SK-N-SH treated with all-trans-retinoic acid at 6 μM for 48 hours (cell line): Measurements from ENCODE around the gene LONP1.
A peak's percentile ranks its signal among the peaks of the same experiment; 100 is the strongest.

ENCODE experiments used
- ATAC-seq: fragments of 200-7000 bp; cut with Tn5 transposase; 3 replicates; pipeline ENCODE4 v1.9.1; 2020; ENCODE audit warnings: mild to moderate bottlenecking, moderate library complexity
- ARNTL ChIP-seq: fragments of 450-650 bp; formaldehyde crosslinking; IDR thresholded peaks from 2 replicates; pipeline ENCODE4 v1.5.0; 2020; ENCODE audit warnings: low read depth, mild to moderate bottlenecking, moderate library complexity, borderline replicate concordance
- BACH2 ChIP-seq: fragments of 250-450 bp; sonication (Bioruptor Pico); IDR thresholded peaks from 2 replicates; pipeline ENCODE4 v1.9.0; 2021; ENCODE audit warnings: mild to moderate bottlenecking, borderline replicate concordance
- CSDC2 ChIP-seq: fragments of 250-450 bp; sonication (Bioruptor Pico); IDR thresholded peaks from 2 replicates; pipeline ENCODE4 v1.5.0; 2020; ENCODE audit warnings: mild to moderate bottlenecking, moderate library complexity
- ESRRG ChIP-seq: fragments of 250-450 bp; sonication (Bioruptor Pico); IDR thresholded peaks from 2 replicates; pipeline ENCODE4 v1.6.1; 2021; ENCODE audit warnings: mild to moderate bottlenecking
- GLIS3 ChIP-seq: fragments of 250-450 bp; sonication (Bioruptor Pico); IDR thresholded peaks from 2 replicates; pipeline ENCODE4 v1.5.0; 2020; ENCODE audit warnings: mild to moderate bottlenecking, moderate library complexity
- PPARA ChIP-seq: fragments of 250-450 bp; sonication (Bioruptor Pico); IDR thresholded peaks from 2 replicates; pipeline ENCODE4 v1.5.0; 2020; ENCODE audit warnings: mild to moderate bottlenecking, borderline replicate concordance
- RARB ChIP-seq: fragments of 250-450 bp; sonication (Bioruptor Pico); IDR thresholded peaks from 2 replicates; pipeline ENCODE4 v1.8.0; 2021; ENCODE audit warnings: mild to moderate bottlenecking, moderate library complexity
- SNAI2 ChIP-seq: fragments of 250-450 bp; sonication (Bioruptor Pico); IDR thresholded peaks from 2 replicates; pipeline ENCODE4 v1.5.0; 2020; ENCODE audit warnings: mild to moderate bottlenecking, moderate library complexity
- TCF4 ChIP-seq: fragments of 250-450 bp; sonication (Bioruptor Pico); IDR thresholded peaks from 2 replicates; pipeline ENCODE4 v1.8.0; 2021; ENCODE audit warnings: mild to moderate bottlenecking, moderate library complexity, borderline replicate concordance
- ZFP3 ChIP-seq: fragments of 250-450 bp; sonication (Bioruptor Pico); IDR thresholded peaks from 2 replicates; pipeline ENCODE4 v1.5.0; 2020; ENCODE audit warnings: mild to moderate bottlenecking, moderate library complexity
- ZFP30 ChIP-seq: fragments of 450-650 bp; formaldehyde crosslinking; IDR thresholded peaks from 2 replicates; pipeline ENCODE4 v1.5.0; 2022; ENCODE audit warnings: mild to moderate bottlenecking, moderate library complexity
- ZNF70 ChIP-seq: fragments of 450-650 bp; formaldehyde crosslinking; IDR thresholded peaks from 2 replicates; pipeline ENCODE4 v1.5.0; 2020; ENCODE audit warnings: mild to moderate bottlenecking, moderate library complexity
- ZNF8 ChIP-seq: fragments of 450-650 bp; formaldehyde crosslinking; IDR thresholded peaks from 2 replicates; pipeline ENCODE4 v1.5.0; 2020; ENCODE audit warnings: mild to moderate bottlenecking, moderate library complexity
- TF ChIP-seq, protein P1 (sequence below): fragments of 250-450 bp; sonication (Bioruptor Pico); IDR thresholded peaks from 2 replicates; pipeline ENCODE4 v1.8.0; 2021; ENCODE audit warnings: low read depth, mild to moderate bottlenecking, moderate library complexity, borderline replicate concordance
- TF ChIP-seq, protein P2 (sequence below): fragments of 250-450 bp; sonication (Bioruptor Pico); IDR thresholded peaks from 2 replicates; pipeline ENCODE4 v1.5.1; 2020; ENCODE audit warnings: low read depth, mild to moderate bottlenecking, moderate library complexity
- TF ChIP-seq, protein P3 (sequence below): fragments of 250-450 bp; sonication (Bioruptor Pico); IDR thresholded peaks from 2 replicates; pipeline ENCODE4 v1.8.0; 2020; ENCODE audit warnings: mild to moderate bottlenecking, moderate library complexity, borderline replicate concordance
- TF ChIP-seq, protein P4 (sequence below): fragments of 250-450 bp; sonication (Bioruptor Pico); IDR thresholded peaks from 2 replicates; pipeline ENCODE4 v1.5.1; 2021; ENCODE audit warnings: mild to moderate bottlenecking, moderate library complexity

LONP1 gene

DNA sequence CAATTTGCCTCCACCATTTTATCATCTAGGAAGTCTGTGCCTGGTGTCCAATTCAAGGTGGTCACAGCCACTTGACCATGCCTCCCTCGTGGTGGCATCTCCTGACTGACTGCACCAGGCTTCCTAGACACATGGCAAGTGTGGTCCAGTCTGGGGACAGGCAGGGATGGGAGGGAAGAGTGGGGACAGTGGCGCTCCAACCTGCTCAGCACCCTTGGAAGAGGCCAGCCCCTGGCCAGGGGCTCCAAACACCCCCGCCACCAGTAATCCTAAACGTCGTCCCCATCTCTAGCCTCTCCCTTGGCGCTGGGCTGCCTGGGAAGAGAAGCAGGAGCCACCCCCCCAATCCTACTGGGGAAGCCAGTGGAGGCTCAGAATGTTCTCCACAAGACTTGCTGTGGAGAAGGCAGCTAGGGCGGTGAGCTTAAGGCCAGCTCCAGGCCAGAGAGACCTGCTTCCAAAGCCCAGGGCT is 27.2 kb downstream of the LONP1 start (continued):
- TF ChIP-seq, protein P1, sequence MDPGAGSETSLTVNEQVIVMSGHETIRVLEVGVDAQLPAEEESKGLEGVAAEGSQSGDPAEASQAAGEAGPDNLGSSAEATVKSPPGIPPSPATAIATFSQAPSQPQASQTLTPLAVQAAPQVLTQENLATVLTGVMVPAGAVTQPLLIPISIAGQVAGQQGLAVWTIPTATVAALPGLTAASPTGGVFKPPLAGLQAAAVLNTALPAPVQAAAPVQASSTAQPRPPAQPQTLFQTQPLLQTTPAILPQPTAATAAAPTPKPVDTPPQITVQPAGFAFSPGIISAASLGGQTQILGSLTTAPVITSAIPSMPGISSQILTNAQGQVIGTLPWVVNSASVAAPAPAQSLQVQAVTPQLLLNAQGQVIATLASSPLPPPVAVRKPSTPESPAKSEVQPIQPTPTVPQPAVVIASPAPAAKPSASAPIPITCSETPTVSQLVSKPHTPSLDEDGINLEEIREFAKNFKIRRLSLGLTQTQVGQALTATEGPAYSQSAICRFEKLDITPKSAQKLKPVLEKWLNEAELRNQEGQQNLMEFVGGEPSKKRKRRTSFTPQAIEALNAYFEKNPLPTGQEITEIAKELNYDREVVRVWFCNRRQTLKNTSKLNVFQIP, result no peak
- no peak for TF ChIP-seq PPARA (CRISPR knock-in tag)
- TF ChIP-seq, protein P2, sequence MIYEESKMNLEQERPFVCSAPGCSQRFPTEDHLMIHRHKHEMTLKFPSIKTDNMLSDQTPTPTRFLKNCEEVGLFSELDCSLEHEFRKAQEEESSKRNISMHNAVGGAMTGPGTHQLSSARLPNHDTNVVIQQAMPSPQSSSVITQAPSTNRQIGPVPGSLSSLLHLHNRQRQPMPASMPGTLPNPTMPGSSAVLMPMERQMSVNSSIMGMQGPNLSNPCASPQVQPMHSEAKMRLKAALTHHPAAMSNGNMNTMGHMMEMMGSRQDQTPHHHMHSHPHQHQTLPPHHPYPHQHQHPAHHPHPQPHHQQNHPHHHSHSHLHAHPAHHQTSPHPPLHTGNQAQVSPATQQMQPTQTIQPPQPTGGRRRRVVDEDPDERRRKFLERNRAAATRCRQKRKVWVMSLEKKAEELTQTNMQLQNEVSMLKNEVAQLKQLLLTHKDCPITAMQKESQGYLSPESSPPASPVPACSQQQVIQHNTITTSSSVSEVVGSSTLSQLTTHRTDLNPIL (CRISPR knock-in tag), result no peak

DNA sequence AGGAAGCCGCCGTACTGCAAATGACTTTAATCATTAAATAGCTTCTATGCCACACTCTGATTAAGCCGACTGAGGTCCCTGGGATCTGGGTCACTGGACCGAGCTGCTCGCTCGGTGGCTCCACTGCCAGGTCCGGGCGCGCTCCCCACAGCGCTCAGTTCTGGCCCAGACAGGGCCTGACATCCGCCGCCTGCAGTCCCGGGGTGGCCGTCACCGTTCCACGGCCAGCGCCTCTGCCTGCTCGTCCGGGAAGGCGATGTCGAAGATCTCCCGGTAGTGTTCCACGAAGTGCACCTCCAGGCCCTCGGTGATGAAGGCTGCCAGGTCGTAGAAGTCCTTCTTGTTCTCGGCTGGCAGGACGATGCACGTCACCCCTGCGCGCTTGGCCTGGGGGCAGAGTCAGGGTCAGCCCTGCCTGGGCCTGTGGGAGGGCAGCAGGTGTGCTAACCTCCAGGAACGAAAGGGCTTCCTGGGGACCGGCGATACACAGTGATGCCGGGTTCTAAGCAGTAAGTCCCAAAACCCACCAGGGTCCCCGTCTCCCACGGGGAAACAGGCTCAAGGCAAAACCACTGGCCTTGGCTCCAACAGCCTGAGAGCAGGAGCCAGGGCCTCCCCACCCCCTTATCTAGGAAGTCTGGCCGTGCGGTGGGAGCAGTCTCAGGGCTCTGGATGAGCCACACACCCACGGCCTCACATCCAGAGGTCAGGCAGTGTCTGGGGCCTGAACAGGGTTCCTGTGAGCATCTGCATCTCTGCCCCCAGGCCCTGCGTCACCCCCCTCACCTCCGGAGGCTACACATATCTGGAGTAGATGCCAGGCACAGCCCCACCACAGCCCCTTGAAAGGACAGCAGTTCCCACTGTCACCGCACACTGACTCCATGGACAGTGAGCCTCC is 27.9 kb downstream of the LONP1 start:
- ATAC-seq, result no peak
- TF ChIP-seq BACH2 (no peak), GLIS3 (CRISPR knock-in tag) (no peak), ZNF70 (CRISPR knock-in tag) (no peak), ZNF8 (CRISPR knock-in tag) (no peak), ESRRG (no peak), ARNTL (CRISPR knock-in tag) (no peak), TCF4 (no peak), ZFP3 (CRISPR knock-in tag) (no peak)
- TF ChIP-seq, protein P3, sequence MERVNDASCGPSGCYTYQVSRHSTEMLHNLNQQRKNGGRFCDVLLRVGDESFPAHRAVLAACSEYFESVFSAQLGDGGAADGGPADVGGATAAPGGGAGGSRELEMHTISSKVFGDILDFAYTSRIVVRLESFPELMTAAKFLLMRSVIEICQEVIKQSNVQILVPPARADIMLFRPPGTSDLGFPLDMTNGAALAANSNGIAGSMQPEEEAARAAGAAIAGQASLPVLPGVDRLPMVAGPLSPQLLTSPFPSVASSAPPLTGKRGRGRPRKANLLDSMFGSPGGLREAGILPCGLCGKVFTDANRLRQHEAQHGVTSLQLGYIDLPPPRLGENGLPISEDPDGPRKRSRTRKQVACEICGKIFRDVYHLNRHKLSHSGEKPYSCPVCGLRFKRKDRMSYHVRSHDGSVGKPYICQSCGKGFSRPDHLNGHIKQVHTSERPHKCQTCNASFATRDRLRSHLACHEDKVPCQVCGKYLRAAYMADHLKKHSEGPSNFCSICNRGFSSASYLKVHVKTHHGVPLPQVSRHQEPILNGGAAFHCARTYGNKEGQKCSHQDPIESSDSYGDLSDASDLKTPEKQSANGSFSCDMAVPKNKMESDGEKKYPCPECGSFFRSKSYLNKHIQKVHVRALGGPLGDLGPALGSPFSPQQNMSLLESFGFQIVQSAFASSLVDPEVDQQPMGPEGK (CRISPR knock-in tag), result no peak

DNA sequence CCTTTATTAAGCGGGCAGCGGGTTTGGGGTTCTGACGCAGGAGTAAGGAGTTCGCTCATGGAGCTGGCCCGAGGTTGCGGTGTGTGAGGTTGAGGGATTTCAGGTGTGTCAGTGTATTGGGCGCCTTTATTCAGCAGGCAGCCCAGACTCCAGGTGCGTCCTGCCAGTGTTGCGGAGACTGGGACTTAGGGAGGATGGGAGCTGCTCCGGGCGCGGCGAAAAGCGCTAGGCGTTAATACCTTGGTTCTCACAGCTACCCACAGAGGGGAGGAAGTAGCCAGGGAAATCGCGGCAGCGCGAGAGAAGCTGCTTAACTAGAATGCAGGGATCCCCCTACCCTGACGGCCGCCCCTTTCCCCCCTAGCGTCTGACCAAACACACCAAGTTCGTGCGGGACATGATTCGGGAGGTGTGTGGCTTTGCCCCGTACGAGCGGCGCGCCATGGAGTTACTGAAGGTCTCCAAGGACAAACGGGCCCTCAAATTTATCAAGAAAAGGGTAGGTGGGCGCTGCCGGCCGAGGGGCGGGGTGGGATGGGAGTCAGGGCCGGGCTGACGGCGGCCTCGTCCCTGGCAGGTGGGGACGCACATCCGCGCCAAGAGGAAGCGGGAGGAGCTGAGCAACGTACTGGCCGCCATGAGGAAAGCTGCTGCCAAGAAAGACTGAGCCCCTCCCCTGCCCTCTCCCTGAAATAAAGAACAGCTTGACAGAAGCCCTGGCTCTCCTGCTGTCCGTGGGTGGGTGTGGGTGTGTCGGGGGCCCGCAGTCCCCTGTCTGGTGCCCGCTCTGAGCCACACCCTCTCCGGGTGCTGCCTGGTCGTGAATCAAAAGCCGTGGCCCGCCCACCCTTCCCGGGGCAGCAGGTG is 28.8 kb downstream of the LONP1 start:
- ATAC-seq, result peak; percentile 3

DNA sequence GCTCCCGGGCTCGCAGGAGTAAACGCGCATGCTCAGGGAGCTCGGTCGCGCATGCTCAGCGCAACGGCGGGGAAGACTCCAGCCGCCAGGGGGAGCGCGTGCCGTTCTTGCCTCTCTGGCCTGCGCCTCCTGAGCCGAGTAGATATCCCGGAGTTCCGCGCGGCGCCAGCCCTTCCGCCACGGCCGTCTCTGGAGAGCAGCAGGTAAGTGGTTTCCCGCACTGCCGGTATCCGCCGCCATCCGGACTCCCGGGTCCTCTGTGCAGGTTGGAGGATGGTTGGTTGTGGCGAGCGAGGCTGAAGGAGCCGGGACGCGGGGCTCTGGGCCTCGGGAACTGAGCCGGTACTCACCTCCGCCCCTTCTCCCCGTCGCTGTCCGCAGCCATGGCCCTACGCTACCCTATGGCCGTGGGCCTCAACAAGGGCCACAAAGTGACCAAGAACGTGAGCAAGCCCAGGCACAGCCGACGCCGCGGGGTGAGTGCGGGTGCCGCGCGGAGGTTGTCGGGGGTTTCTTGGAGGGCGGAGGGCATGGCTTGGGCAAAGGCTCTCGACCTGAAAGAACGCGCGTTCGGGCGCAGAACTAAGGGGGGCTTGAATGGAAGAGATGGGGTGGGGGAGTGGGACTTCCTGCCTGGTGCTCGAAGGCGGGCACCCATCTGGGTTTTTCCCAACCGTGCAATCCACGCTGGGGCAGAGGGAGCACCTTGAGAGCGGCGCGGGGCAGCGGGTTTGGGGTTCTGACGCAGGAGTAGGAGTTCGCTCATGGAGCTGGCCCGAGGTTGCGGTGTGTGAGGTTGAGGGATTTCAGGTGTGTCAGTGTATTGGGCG is 29.6 kb downstream of the LONP1 start, which contains the start of gene RPL36:
RPL36 (plus strand) TSS at position 171 of the 830 bp plus-strand sequence; CDS start at position 384, 213 bp downstream.
- peak; percentile 67 for ATAC-seq
- TF ChIP-seq BACH2, result no peak
- no peak for TF ChIP-seq PPARA (CRISPR knock-in tag)
- TF ChIP-seq ZFP3 (CRISPR knock-in tag), result peak; percentile 100
- TF ChIP-seq ZNF8 (CRISPR knock-in tag), result no peak
- TF ChIP-seq, protein P2 (CRISPR knock-in tag), result no peak
- TF ChIP-seq, protein P1, result peak; percentile 77; the same call in 1 of the 2 replicates
- TF ChIP-seq, protein P3 (CRISPR knock-in tag), result no peak
- TF ChIP-seq ZFP30, result no peak
- TF ChIP-seq ESRRG, result no peak
- no peak for TF ChIP-seq RARB
- no peak for TF ChIP-seq SNAI2
- 0 out of 2 replicates have a peak, but pooled peaks have one; percentile 7 for TF ChIP-seq CSDC2
- TF ChIP-seq, protein P4, sequence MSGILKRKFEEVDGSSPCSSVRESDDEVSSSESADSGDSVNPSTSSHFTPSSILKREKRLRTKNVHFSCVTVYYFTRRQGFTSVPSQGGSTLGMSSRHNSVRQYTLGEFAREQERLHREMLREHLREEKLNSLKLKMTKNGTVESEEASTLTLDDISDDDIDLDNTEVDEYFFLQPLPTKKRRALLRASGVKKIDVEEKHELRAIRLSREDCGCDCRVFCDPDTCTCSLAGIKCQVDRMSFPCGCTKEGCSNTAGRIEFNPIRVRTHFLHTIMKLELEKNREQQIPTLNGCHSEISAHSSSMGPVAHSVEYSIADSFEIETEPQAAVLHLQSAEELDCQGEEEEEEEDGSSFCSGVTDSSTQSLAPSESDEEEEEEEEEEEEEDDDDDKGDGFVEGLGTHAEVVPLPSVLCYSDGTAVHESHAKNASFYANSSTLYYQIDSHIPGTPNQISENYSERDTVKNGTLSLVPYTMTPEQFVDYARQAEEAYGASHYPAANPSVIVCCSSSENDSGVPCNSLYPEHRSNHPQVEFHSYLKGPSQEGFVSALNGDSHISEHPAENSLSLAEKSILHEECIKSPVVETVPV (CRISPR knock-in tag), result no peak

More for the DNA sequence above, 28.8 kb downstream of the LONP1 start:
- TF ChIP-seq CSDC2 (no peak), ZFP3 (CRISPR knock-in tag) (no peak)
- TF ChIP-seq, all 23 proteins: peak for 0
